GM12891 (cell line): Measurements from ENCODE around the gene OR4K14.

Experiments
- POLR2A ChIP-seq: IDR thresholded peaks from 2 replicates; pipeline ENCODE4 v1.6.1; 2011; ENCODE audit warnings: low read depth, low read length, control low read depth
- SPI1 ChIP-seq: IDR thresholded peaks from 2 replicates; pipeline ENCODE4 v1.6.1; 2011; ENCODE audit warnings: low read depth, low read length, control low read depth

DNA sequence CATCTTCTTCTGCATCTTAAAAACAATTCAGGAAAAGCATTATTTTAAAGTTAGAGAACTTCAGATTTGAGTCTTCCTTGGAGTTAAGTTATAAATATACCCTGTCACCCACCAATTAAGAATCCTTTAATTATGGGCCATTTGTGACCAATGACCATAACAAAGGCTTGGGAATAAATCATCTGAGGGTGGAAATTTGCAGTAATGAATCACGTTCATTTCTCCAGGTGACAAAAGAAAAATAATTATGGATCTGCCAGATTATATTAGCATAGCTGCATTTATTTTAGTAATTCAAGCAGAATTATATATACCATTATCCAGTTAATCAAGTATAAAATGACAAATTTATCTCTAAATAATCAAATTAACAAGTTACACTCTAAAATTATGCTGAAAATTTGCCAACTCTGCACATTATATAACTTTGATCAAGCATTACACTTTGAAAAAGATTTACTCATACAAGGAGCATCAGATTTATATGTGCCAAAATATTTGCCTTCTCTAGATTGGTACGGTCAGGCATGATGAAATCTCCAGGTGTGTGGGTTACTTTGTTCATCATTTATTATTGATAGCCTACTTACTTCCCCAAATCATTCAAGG, at the start of gene OR4K14:
- no peak for TF ChIP-seq POLR2A
- no peak for TF ChIP-seq SPI1
